ENCODE measurements around the gene STIM2. TPM values are rescaled to one million over a fixed set of nuclear protein-coding genes. Genes with fewer than 3 reads are reported as not detected.
A peak's percentile ranks its signal among the peaks of the same experiment; 100 is the strongest.

STIM2 gene
- polyA plus RNA-seq, 1 donor (not counting 4 experiments of a cell fraction or from before 2014, with no cell fraction given): 20.7 TPM

DNA sequence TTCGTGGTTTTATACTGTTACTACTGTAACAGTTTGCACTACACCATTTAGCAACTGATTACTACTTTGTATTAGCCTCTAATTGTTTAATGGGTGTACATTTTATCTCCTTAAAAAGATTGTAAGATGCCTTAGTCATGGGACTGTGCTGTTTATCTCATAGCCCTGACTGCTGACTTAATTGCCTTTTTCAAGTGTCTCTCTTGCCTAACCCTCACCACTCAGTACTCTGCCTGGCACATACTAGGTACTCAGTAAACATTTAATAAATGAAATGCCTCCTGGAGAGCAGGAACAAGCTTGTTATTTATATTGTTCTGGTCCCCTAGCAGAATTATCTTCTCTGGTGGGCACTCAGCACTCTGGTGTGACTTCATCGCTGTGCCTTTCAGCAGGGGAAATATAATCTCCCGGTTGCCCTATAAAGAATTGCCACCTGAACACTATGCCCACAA, 1.7 kb upstream of the STIM2 start:
- no peak for DNase-seq (ENCODE audit: low read depth, low spot score)
- Histone ChIP-seq H3K79me2 (ENCODE audit: control insufficient read depth, insufficient read depth, low read length) (peaks cover 31% of the 10 kb centered on the region), H3K36me3 (ENCODE audit: control insufficient read depth in 2 of 2, extremely low read depth in 1 of 2, insufficient read depth in 2 of 2, low read length in 2 of 2) (no peaks in the 10 kb centered on the region), H3K9me1 (ENCODE audit: control insufficient read depth, extremely low read depth, insufficient read depth, low read length) (no peaks in the 10 kb centered on the region), H3K4me3 (ENCODE audit: control insufficient read depth in 2 of 3, extremely low read depth in 1 of 3, insufficient read depth in 2 of 3, low read depth in 1 of 3, low read length in 3 of 3) (peak overlapping the region; percentile 74 to 98 (median 97)), H2AFZ (ENCODE audit: control insufficient read depth, low read length) (no peak overlapping the region), H3K9ac (ENCODE audit: control insufficient read depth, extremely low read depth, insufficient read depth, low read length) (peak overlapping the region; percentile 88), H3K9me3 (ENCODE audit: control insufficient read depth, low read depth, low read length) (no peaks in the 10 kb centered on the region), H3K4me1 (ENCODE audit: control insufficient read depth, extremely low read depth, insufficient read depth, low read length) (peaks cover 21% of the 10 kb centered on the region), H3K27ac (ENCODE audit: control insufficient read depth, insufficient read depth, low read length) (peak overlapping the region; percentile 94), H3K4me2 (ENCODE audit: control insufficient read depth, extremely low read depth, insufficient read depth, low read depth, low read length) (peak overlapping the region; percentile 100), H4K20me1 (ENCODE audit: control insufficient read depth, extremely low read depth, insufficient read depth, low read length) (no peaks in the 10 kb centered on the region), H3K27me3 (ENCODE audit: control insufficient read depth, extremely low read depth, insufficient read depth, low read length) (no peaks in the 10 kb centered on the region)
- dilution Hi-C loops (cut with MboI; ENCODE audit: extremely low pct_ligation_motif_present, low sequenced_read_pairs): no loop called here
- TF ChIP-seq, protein P1, sequence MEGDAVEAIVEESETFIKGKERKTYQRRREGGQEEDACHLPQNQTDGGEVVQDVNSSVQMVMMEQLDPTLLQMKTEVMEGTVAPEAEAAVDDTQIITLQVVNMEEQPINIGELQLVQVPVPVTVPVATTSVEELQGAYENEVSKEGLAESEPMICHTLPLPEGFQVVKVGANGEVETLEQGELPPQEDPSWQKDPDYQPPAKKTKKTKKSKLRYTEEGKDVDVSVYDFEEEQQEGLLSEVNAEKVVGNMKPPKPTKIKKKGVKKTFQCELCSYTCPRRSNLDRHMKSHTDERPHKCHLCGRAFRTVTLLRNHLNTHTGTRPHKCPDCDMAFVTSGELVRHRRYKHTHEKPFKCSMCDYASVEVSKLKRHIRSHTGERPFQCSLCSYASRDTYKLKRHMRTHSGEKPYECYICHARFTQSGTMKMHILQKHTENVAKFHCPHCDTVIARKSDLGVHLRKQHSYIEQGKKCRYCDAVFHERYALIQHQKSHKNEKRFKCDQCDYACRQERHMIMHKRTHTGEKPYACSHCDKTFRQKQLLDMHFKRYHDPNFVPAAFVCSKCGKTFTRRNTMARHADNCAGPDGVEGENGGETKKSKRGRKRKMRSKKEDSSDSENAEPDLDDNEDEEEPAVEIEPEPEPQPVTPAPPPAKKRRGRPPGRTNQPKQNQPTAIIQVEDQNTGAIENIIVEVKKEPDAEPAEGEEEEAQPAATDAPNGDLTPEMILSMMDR (optimal IDR thresholded peaks at IDR 0.05 in 1 of 3, IDR thresholded peaks at IDR 0.05 in 1 of 3, conservative IDR thresholded peaks at IDR 0.05 in 1 of 3; ENCODE audit: extremely low read depth in 1 of 3, insufficient read depth in 2 of 3, low read length in 3 of 3): no peak
- TF ChIP-seq EZH2 (IDR thresholded peaks at IDR 0.05; ENCODE audit: low read length): no peak
- FAIRE-seq: peak; percentile 23

DNA sequence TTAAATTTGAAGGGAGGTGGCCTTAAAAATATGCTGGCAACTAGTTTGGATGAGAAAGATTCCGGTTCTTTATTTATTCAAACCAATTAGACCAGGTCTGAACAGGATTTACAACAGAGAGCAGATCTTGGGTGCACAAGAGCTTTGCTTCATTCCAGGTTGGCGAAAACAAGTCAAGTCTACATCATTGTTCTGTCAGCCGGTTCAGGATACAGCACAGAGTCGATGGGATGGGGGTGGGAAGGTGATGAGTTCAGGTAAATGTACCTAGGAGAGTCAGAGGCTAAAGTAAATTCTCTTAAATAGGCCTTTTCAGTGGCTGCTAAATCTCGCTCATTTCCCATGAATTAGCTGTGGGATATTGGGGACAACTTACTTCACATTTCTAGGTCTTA, 882 bp upstream of the STIM2 start:
- Histone ChIP-seq H3K9me1 (ENCODE audit: control insufficient read depth, extremely low read depth, insufficient read depth, low read length) (no peaks in the 10 kb centered on the region), H4K20me1 (ENCODE audit: control insufficient read depth, extremely low read depth, insufficient read depth, low read length) (no peaks in the 10 kb centered on the region), H3K4me3 (ENCODE audit: control insufficient read depth in 2 of 3, extremely low read depth in 1 of 3, insufficient read depth in 2 of 3, low read depth in 1 of 3, low read length in 3 of 3) (peak overlapping the region; percentile 79 to 98 (median 97)), H3K27ac (ENCODE audit: control insufficient read depth, insufficient read depth, low read length) (peak overlapping the region; percentile 94), H3K79me2 (ENCODE audit: control insufficient read depth, insufficient read depth, low read length) (peaks cover 36% of the 10 kb centered on the region), H3K4me2 (ENCODE audit: control insufficient read depth, extremely low read depth, insufficient read depth, low read depth, low read length) (peak overlapping the region; percentile 100), H3K9ac (ENCODE audit: control insufficient read depth, extremely low read depth, insufficient read depth, low read length) (peak overlapping the region; percentile 88), H3K4me1 (ENCODE audit: control insufficient read depth, extremely low read depth, insufficient read depth, low read length) (peaks cover 21% of the 10 kb centered on the region), H3K9me3 (ENCODE audit: control insufficient read depth, low read depth, low read length) (no peaks in the 10 kb centered on the region), H3K27me3 (ENCODE audit: control insufficient read depth, extremely low read depth, insufficient read depth, low read length) (no peaks in the 10 kb centered on the region), H3K36me3 (ENCODE audit: control insufficient read depth in 2 of 2, extremely low read depth in 1 of 2, insufficient read depth in 2 of 2, low read length in 2 of 2) (no peaks in the 10 kb centered on the region), H2AFZ (ENCODE audit: control insufficient read depth, low read length) (peak overlapping the region; percentile 100)
- FAIRE-seq (no peak), DNase-seq (ENCODE audit: low read depth, low spot score) (no peak)
- TF ChIP-seq EZH2 (IDR thresholded peaks at IDR 0.05; ENCODE audit: low read length): no peak
- TF ChIP-seq, protein P1 (optimal IDR thresholded peaks at IDR 0.05 in 1 of 3, IDR thresholded peaks at IDR 0.05 in 1 of 3, conservative IDR thresholded peaks at IDR 0.05 in 1 of 3; ENCODE audit: extremely low read depth in 1 of 3, insufficient read depth in 2 of 3, low read length in 3 of 3): no peak
- dilution Hi-C loops (cut with MboI; ENCODE audit: extremely low pct_ligation_motif_present, low sequenced_read_pairs): no loop called here

All from keratinocyte (primary cell).